ENCODE results near the gene ARSB. TPM values are rescaled to one million over a fixed set of nuclear protein-coding genes. Genes with fewer than 3 reads are reported as not detected.
"Not testable (repeated sequence)": the region's sequence is repeated elsewhere in the genome, so short reads cannot be mapped to it uniquely, and the experiment has no call there.

ARSB gene
- total RNA-seq, 1 experiment from 2014 or later, result 11.4 TPM

GRCh38 chr5:78879516-78879915 lies 105.6 kb downstream of the ARSB start:
- Histone ChIP-seq H3K9ac (ENCODE audit: extremely low read depth, insufficient read length, low read length) (no peak overlapping the region), H3K23me2 (ENCODE audit: insufficient read length, low read depth, low read length, poor library complexity, severe bottlenecking) (no peaks in the 10 kb centered on the region), H4K8ac (replicated peaks; ENCODE audit: insufficient read length, low read depth, low read length) (no peak overlapping the region), H2AFZ (ENCODE audit: low read length) (no peak overlapping the region), H2AK5ac (ENCODE audit: insufficient read length, low read length) (no peak overlapping the region), H3K4ac (ENCODE audit: low read depth, low read length) (no peak overlapping the region), H4K20me1 (ENCODE audit: control insufficient read depth, insufficient read depth, insufficient read length) (no peaks in the 10 kb centered on the region), H3K56ac (ENCODE audit: insufficient read length, low read depth, low read length) (no peak overlapping the region), H3K9me3 (ENCODE audit: control insufficient read depth, low read depth, low read length) (no peaks in the 10 kb centered on the region), H3K79me2 (ENCODE audit: insufficient read depth, low read length) (no peaks in the 10 kb centered on the region), H2BK15ac (ENCODE audit: low read depth, low read length) (no peak overlapping the region), H2BK120ac (ENCODE audit: low read depth, low read length, poor library complexity, severe bottlenecking) (no peak overlapping the region), H2BK12ac (ENCODE audit: insufficient read length, low read depth, low read length) (no peak overlapping the region), H2BK20ac (ENCODE audit: low read depth, low read length, poor library complexity, severe bottlenecking) (no peak overlapping the region), H4K91ac (ENCODE audit: insufficient read length, low read depth, low read length) (no peak overlapping the region), H3K4me1 (ENCODE audit: insufficient read depth, low read length) (no peaks in the 10 kb centered on the region), H3K79me1 (ENCODE audit: insufficient read depth, low read depth, low read length, poor library complexity, severe bottlenecking) (no peaks in the 10 kb centered on the region), H3K14ac (ENCODE audit: insufficient read depth, low read length) (no peak overlapping the region), H4K5ac (ENCODE audit: insufficient read length, low read depth, low read length) (no peak overlapping the region), H3K4me2 (ENCODE audit: insufficient read depth, insufficient read length, low read length) (no peak overlapping the region), H3K27me3 (ENCODE audit: insufficient read depth, low read length) (no peaks in the 10 kb centered on the region), H3T11ph (ENCODE audit: low read length) (no peak overlapping the region), H3K18ac (ENCODE audit: insufficient read length, low read depth, low read length) (no peak overlapping the region), H3K23ac (ENCODE audit: insufficient read length, low read depth, low read length) (no peak overlapping the region), H2BK5ac (ENCODE audit: insufficient read length, low read length) (no peak overlapping the region), H3K27ac (ENCODE audit: insufficient read length, low read depth, low read length) (no peak overlapping the region)
- H3K4me3 Mint-ChIP-seq, result no peak overlapping the region
- no peak for DNase-seq
- WGBS (ENCODE audit: extremely low coverage, insufficient read length, low lambda C conversion rate), result no CpG with 5 or more reads among the region's 10 CpGs
- no peak overlapping the region for H3K27ac Mint-ChIP-seq
- no peak for TF ChIP-seq CTCF (conservative IDR thresholded peaks at IDR 0.05)
- no peaks in the 10 kb centered on the region for H3K27me3 Mint-ChIP-seq (ENCODE audit: low read depth)
- no peaks in the 10 kb centered on the region for H3K36me3 Mint-ChIP-seq (ENCODE audit: insufficient read depth in 1 of 3, low read depth in 3 of 3)
- no peaks in the 10 kb centered on the region; a peak in 1 of 4 replicates for H3K4me1 Mint-ChIP-seq
- H3K9me3 Mint-ChIP-seq, result no peaks in the 10 kb centered on the region

GRCh38 chr5:78866076-78866475 lies 119.0 kb downstream of the ARSB start:
- not testable (repeated sequence) for H3K27ac Mint-ChIP-seq; H2BK5ac ChIP-seq (ENCODE audit: insufficient read length, low read length); H3K9me3 ChIP-seq (ENCODE audit: control insufficient read depth, low read depth, low read length); H3K18ac ChIP-seq (ENCODE audit: insufficient read length, low read depth, low read length); H3K14ac ChIP-seq (ENCODE audit: insufficient read depth, low read length); H3K79me1 ChIP-seq (ENCODE audit: insufficient read depth, low read depth, low read length, poor library complexity, severe bottlenecking); H3K4me1 ChIP-seq (ENCODE audit: insufficient read depth, low read length); H2BK120ac ChIP-seq (ENCODE audit: low read depth, low read length, poor library complexity, severe bottlenecking); H3K4me3 Mint-ChIP-seq; H3K4me2 ChIP-seq (ENCODE audit: insufficient read depth, insufficient read length, low read length); H3K23me2 ChIP-seq (ENCODE audit: insufficient read length, low read depth, low read length, poor library complexity, severe bottlenecking); H4K91ac ChIP-seq (ENCODE audit: insufficient read length, low read depth, low read length); DNase-seq; H3K56ac ChIP-seq (ENCODE audit: insufficient read length, low read depth, low read length); H3K23ac ChIP-seq (ENCODE audit: insufficient read length, low read depth, low read length); H3T11ph ChIP-seq (ENCODE audit: low read length); H4K8ac ChIP-seq (replicated peaks; ENCODE audit: insufficient read length, low read depth, low read length); H2BK15ac ChIP-seq (ENCODE audit: low read depth, low read length); H2AK5ac ChIP-seq (ENCODE audit: insufficient read length, low read length); H3K27me3 ChIP-seq (ENCODE audit: insufficient read depth, low read length); H3K4ac ChIP-seq (ENCODE audit: low read depth, low read length); H2AFZ ChIP-seq (ENCODE audit: low read length); H2BK12ac ChIP-seq (ENCODE audit: insufficient read length, low read depth, low read length); H4K5ac ChIP-seq (ENCODE audit: insufficient read length, low read depth, low read length); H3K9ac ChIP-seq (ENCODE audit: extremely low read depth, insufficient read length, low read length); H2BK20ac ChIP-seq (ENCODE audit: low read depth, low read length, poor library complexity, severe bottlenecking); H3K27ac ChIP-seq (ENCODE audit: insufficient read length, low read depth, low read length); H3K4me1 Mint-ChIP-seq; H3K27me3 Mint-ChIP-seq (ENCODE audit: low read depth); H4K20me1 ChIP-seq (ENCODE audit: control insufficient read depth, insufficient read depth, insufficient read length); H3K79me2 ChIP-seq (ENCODE audit: insufficient read depth, low read length)
- peaks cover 18 to 20% (median 19%) of the 10 kb centered on the region in 3 experiments for H3K36me3 Mint-ChIP-seq (ENCODE audit: insufficient read depth in 1 of 3, low read depth in 3 of 3)
- peaks cover 18 to 22% of the 10 kb centered on the region in 2 experiments; a peak in 4 of 5 replicates for H3K9me3 Mint-ChIP-seq
- WGBS (ENCODE audit: extremely low coverage, insufficient read length, low lambda C conversion rate), result no CpG with 5 or more reads among the region's 2 CpGs

All from H9 (cell line).